Sciatic nerve (tissue), 2 donors: Measurements from ENCODE around the gene PILRB. TPM values are rescaled to one million over a fixed set of nuclear protein-coding genes. Genes with fewer than 3 reads are reported as not detected.
A peak's percentile ranks its signal among the peaks of the same experiment; 100 is the strongest.

Source experiments
- ATAC-seq: fragments of 200-7000 bp; cut with Tn5 transposase; one replicate; pipeline ENCODE4 v1.9.1; 2020; ENCODE audit warnings: mild to moderate bottlenecking, moderate library complexity
- DNase-seq: peaks from one replicate; pipeline ENCODE4 v3.0.0-alpha.2; 2020; ENCODE audit warnings: low spot score
- intact Hi-C: fragments of 100-400 bp; cut with DNase I; formaldehyde crosslinking; loops from one replicate; pipeline ENCODE4 v1.14.2; 2022
- total RNA-seq: library from RNA; stranded (reverse); fragmentation: NEBNext Ultra II Directional; extraction: Animal tissue kit (Norgen Biotek cat#: 25700); gene quantifications from one replicate; pipeline ENCODE4 v1.2.1, GENCODE V29; 2021
- donor health status: DM: no; HTN: no; CAD: no.
- donor health status: DM: no; HTN: no; CAD: no.

PILRB gene
- total RNA-seq, 1 donor from 2014 or later, result 46.3 TPM

DNA sequence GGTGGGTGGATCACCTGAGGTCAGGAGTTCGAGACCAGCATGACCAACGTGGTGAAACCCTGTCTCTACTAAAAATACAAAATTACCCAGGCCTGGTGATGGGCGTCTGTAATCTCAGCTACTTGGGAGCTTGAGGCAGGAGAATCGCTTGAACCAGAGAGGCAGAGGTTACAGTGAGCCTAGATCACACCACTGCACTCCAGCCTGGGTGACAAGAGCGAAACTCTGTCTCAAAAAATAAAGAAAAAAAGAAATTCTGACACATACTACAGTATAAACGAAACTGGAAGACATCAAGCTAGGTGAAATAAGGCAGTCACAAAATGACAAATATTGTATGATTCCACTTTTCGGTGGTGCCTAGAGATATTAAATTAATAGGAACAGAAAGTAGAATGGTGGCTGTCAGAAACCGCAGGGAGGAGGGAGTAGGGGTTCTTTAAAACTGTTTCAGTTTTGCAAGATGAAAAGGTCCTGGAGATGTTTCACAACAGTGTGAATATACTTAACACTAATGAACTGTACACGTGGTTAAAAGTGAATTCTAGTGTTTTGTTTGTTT lies 38.6 kb downstream of the PILRB start:
- ATAC-seq (peak; percentile 71), DNase-seq (no peak)
- intact Hi-C loops, result no loop called here

DNA sequence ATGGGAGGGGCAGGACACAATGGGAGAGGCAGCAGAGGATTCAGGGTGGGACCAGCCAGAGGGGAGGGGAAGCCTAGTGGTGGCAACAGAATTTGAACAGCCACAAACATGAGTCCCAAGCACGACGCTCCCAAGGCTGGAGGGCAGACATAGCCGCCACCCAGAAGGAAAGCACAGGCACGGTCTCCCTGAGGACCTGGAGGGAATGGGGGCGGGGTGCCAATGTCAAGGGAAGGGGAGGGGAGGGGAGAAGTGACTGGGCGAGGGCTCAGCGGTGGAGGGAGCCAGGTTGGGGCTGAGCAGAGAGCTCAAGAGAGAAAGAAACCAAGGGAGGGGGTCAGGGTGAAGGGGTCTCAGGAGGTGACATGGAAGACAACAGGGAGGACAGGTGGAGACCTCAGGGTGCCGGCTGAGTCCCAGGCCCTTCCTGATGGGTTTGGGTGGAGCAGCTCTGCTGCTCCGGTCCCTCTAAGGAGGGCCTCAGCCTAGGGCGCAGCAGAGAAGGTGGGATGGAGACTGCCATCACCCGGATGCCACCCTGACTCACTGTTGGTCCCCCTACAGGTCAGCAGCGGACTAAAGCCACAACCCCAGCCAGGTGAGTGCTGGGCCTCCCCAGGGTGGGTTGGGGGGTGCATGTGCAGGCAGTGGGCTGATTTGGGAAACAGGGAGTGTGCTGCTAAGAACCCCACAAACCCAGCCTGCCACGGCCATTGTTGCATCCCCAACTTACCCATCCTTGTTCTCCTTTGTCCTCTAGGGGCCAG lies 39.6 kb downstream of the PILRB start:
- DNase-seq, result no peak
- peak; percentile 31 for ATAC-seq
- intact Hi-C loops, result no loop called here

DNA sequence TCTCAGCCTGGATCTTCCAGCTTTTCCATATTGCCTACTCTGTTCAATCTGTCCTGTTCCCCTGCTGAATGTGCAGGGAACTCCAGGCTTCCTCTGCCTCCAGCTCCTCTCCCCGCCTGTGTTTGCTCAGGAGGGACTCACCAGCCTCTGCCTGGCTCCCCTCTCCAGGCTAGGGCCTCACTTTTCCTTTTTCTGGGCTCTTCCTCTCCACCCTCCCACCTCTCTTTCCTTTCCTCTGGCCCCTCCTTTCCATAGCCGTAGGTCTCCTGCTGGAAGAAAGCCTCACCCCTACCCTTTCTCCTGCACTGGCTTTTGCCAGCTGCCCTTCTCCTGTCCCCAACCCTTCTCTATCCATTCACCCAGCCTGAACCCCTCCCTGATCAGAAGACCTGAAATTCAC lies 40.3 kb downstream of the PILRB start:
- intact Hi-C loops, result no loop called here
- DNase-seq (no peak), ATAC-seq (no peak)

DNA sequence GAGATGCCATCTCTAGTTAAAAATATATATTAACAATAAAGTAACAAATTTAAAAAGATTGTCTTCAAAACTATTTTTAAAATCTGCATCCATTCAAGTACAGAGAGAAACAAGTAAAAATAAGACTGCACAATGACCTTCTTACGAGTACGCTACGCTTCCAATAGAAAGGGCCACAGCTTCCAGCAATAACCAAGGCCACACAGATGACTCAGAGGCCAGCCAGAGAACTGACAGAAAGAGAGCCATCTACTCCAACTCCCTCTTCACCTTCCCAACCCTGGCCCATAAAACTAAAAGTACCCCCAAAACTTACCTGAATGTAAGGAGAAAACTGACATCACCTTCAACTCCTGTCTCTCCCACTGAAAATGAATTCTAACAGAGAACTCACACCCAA lies 42.1 kb downstream of the PILRB start:
- intact Hi-C loops, result no loop called here
- no peak for DNase-seq
- ATAC-seq, result no peak

DNA sequence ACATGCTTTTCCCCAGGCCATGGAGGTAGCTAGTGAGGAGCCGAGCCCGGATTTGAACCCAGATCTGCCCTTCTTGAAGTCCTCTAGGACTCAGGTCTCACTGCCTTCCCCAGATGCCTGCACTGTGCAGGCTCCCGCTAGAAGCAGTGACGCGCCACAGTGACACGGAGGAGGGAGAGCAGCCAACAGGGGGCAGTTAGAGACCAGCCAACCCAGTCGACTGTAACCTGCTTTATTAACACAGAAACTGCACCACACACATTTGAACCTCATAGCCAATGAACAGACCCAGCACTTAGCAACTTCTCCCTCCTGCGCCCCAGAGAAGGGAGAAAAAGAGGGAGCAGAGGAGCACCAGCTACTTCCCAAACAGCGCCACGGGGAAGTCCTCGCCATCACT lies 42.7 kb downstream of the PILRB start:
- DNase-seq (no peak), ATAC-seq (no peak)
- intact Hi-C loops, result no loop called here

DNA sequence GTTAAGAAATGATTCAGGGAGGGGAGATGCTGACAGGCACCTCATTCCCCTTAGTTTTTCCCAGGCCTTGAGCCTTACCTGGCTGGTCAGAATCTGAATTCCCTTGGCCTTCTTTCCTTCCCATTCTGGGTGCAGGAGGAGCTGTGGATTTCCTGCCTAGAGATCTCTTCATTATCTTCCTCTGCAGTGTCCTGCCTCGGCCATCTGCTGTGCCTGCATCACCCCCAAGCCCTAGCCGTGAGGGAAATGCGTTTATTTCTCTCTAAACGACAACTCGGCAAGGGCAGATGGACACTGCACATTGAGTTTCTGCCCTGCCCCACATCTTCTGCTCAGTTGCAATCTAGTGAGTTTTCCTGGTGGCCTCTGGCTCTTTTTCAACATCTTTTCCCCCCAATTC lies 43.9 kb downstream of the PILRB start:
- DNase-seq, result no peak
- intact Hi-C loops, result no loop called here
- no peak for ATAC-seq

DNA sequence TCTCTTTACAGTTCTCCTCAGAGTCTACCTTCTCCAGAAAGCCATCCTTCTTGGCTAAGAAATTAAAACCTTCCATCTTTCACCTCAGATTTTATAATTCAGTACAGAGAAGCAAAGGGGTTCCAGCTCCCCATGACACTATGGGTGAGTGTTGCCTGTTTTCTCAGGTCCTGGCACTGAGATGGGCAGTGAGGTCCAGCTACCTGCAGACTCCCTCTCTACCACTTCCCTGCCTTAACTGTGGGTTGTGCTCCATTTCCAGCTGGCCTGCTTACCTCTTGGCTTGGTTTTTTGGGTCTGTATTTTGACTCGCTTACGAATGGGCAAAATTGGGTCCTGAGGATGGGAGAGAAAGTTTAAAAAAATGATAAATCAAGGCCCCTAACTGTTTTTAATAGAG lies 44.3 kb downstream of the PILRB start:
- no peak for ATAC-seq
- DNase-seq, result no peak
- intact Hi-C loops, result no loop called here

DNA sequence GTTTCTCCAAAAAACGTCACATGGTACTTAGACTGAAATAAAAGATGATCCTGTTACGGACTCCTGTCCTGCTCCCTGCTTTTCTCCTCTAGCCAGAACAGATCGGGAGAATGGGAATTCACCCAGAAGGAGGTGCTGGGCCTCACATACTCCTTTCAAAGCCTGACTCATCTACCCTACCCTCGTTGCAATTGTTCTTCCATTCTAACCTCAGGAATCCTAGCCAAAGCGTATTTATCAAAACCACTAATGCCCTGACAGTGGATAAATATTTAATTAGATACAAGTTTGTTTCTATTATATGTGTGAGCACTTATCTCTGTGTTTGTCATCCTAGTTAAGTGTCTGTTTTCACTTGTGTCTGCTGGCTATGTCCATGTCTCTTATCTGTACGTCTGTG lies 48.9 kb downstream of the PILRB start:
- no peak for ATAC-seq
- DNase-seq, result no peak
- intact Hi-C loops, result no loop called here

DNA sequence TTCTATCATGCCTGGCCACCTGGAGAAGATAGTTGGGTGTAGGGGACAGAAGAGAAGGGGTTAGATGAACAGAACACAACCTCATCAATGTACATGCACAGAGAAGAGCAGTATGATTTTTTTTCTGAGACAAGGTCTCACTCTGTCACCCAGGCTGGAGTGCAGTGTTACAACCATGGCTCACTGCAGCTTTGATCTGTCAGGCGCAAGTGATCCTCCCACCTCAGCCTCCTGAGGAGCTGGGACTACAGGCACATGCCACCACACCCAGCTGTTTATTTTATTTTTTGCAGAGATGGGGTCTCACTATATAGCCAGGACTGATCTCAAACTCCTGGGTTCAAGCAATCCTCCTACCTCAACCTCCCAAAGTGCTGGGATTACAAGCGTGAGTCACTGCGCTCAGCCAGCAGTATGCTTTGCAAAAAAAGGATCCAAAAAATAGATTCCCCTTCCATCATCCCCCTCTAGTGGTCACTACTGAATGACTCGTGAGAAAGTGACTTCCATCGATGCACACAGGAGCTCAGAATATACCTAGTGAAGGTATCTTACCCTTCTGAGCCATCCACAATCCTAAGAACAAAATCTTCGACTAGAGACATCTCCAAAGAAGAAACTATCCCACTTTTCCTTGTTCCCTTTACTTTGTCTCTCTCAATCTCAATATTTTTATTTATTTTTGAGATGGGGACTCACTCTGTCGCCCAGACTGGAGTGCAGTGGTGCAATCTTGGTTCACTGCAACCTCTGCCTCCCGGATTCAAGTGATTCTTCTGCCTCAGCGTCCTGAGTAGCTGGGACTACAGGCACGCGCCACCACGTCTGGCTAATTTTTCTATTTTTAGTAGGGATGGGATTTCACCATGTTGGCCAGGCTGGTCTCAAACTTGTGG lies 49.6 kb downstream of the PILRB start:
- ATAC-seq (peak; percentile 74), DNase-seq (no peak)
- intact Hi-C loops, result no loop called here

DNA sequence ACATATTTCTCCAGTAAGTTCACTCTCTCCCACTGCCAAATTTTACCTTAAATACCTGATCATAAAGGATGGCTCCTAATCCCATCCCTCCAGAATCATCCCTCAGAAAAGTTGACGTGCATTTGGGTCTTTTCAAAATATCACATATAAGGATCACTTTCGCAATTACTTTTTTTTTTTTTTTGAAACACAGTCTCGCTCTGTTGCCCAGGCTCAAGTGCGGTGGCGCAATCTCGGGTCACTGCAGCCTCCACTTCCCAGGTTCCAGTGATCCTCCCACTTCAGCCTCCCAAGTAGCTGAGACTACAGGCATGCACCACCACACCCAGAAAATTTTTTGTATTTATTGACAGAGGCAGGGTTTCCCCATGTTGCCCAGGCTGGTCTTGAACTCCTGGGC lies 53.2 kb downstream of the PILRB start:
- ATAC-seq (no peak), DNase-seq (no peak)
- intact Hi-C loops, result no loop called here

DNA sequence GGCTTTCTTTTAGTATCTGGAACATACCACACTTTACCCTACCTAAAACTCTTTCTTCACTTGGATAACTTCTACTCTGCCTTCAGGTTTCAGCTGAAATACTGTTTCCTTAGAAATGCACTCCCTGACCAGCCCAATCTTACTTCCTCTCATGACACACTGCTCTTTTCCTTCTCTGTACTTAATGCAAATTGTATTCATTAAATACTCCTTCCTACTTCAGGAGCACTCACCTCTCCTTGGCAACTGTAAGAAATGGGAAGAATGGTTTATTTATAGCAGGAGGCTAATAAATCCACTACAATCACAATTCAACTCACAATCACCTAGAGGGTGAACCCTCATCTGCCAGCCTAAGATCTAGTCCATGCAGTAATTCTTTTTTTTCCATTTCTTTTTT lies 55.4 kb downstream of the PILRB start:
- ATAC-seq (no peak), DNase-seq (no peak)
- intact Hi-C loops, result no loop called here

DNA sequence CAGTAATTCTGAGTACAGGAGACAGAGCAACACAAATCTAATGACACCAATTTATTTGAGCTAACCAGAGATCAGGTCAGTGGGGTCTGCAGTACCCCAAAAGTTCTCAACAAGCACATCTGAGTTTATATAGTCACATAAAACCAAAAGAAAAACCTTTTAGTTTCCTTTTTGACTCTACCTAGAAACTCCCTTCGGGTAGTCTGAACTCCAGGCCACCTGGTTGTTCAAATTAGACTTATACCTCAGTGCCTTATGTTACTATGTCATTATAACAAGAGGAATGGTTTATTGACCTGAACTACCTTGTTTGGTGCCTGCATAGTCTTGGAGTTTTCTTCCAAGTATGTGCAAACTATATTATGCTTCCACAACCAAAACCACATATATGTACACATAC lies 56.0 kb downstream of the PILRB start:
- ATAC-seq, result no peak
- intact Hi-C loops, result no loop called here
- DNase-seq, result no peak

DNA sequence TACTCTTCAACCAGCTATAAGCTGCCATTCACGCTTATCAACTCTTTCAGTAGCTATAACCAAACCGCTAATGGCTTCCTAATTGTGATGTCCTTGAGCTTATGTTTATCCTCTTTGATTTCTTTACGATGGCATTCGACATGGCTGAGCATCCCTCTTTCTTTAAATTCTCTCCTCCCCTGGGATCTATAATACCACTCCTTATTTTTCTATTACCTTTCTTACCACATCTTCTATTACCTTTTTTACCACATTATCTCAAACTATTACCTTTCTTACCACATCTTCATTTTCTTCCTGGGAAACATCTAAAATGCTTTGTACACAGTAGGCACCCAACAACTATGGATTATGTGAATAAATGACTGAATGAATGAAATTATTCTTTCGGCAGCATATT lies 57.5 kb downstream of the PILRB start:
- intact Hi-C loops, result no loop called here
- DNase-seq, result no peak
- no peak for ATAC-seq

Other genes with a start within 250 kb of the PILRB start
- 30.6 TPM for gene TAF6, start 238.8 kb upstream of the PILRB start, total RNA-seq
- gene CNPY4, start 238.5 kb upstream of the PILRB start, total RNA-seq, result 21.1 TPM
- 2.5 TPM for gene MBLAC1, start 231.2 kb upstream of the PILRB start, total RNA-seq
- gene LAMTOR4, start 209.2 kb upstream of the PILRB start, total RNA-seq, result 114 TPM
- gene TRAPPC14, start 199.4 kb upstream of the PILRB start, total RNA-seq, result 15.4 TPM
- gene GAL3ST4, start 189.5 kb upstream of the PILRB start, total RNA-seq, result 10.8 TPM
- 2.7 TPM for gene GPC2, start 180.7 kb upstream of the PILRB start, total RNA-seq
- gene STAG3, start 180.2 kb upstream of the PILRB start, total RNA-seq, result 11.0 TPM
- 1.2 TPM for gene PVRIG, start 138.2 kb upstream of the PILRB start, total RNA-seq
- gene SPDYE3, start 50.4 kb upstream of the PILRB start, total RNA-seq, result not detected
- 14.6 TPM for gene PILRA, start 15.4 kb downstream of the PILRB start, total RNA-seq
- 8.0 TPM for gene ZCWPW1, start 70.6 kb downstream of the PILRB start, total RNA-seq
- 37.0 TPM for gene MEPCE, start 71.7 kb downstream of the PILRB start, total RNA-seq
- gene PPP1R35, start 78.4 kb downstream of the PILRB start, total RNA-seq, result 25.3 TPM
- 3.6 TPM for gene SPACDR, start 106.1 kb downstream of the PILRB start, total RNA-seq
- 148 TPM for gene TSC22D4, start 121.1 kb downstream of the PILRB start, total RNA-seq
- 9.1 TPM for gene NYAP1, start 125.8 kb downstream of the PILRB start, total RNA-seq
- gene AGFG2, start 181.1 kb downstream of the PILRB start, total RNA-seq, result 30.6 TPM
- gene SAP25, start 215.8 kb downstream of the PILRB start, total RNA-seq, result 13.6 TPM
- 75.7 TPM for gene LRCH4, start 228.0 kb downstream of the PILRB start, total RNA-seq
- gene FBXO24, start 228.2 kb downstream of the PILRB start, total RNA-seq, result 1.2 TPM
- gene PCOLCE, start 244.2 kb downstream of the PILRB start, total RNA-seq, result 138 TPM